ENCODE data around the gene RNF144B.
"Not testable (repeated sequence)": the region's sequence is repeated elsewhere in the genome, so short reads cannot be mapped to it uniquely, and the experiment has no call there.

RNF144B gene

DNA sequence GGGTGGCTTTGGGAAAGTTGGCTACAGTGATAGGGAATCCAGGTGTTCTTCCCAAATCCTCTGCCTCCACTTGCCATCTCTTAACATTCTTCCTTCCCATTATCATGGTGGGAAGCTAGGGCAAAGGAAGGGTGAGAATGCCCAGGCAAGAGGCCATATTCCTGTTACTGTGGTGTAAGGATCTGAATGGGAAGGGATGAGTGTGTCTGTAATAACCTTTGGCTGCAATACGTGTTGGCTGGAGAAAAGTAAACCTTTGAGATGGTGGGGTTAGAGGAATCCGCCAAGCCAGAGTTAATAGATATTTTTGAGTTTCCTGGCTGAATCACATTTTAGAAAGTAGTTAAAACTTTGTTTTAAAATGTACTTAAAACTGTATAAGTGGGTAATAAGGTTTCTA, 45.9 kb downstream of the RNF144B start:
- in situ Hi-C loops (cut with MboI; ENCODE audit: low sequenced_read_pairs), result no loop called here

DNA sequence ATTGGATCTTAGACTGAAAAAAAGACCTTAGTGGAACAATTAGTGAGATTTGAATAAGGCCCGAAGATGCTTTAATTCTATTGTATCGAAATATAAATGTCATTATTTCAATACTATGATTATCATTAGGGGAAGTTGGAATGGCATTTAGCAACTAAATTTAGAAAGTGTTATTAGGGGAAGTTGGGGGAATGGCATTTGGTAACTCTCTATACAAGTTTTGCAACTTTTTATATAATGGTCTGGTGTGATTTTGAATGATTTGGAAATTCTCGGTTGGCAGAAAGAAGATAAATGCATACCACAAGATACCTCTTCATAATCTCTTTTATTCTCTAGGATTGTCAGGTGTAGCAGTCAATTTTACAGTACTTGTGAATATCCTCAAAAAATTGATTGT, 49.2 kb downstream of the RNF144B start:
- in situ Hi-C loops (cut with MboI; ENCODE audit: low sequenced_read_pairs), result no loop called here

- in situ Hi-C loops (cut with MboI; ENCODE audit: low sequenced_read_pairs), result no loop called here
These were observed 52.4 kb downstream of the RNF144B start for GRCh38 chr6:18439581-18439980.

- in situ Hi-C loops (cut with MboI; ENCODE audit: low sequenced_read_pairs), result no loop called here
These were observed 54.3 kb downstream of the RNF144B start for GRCh38 chr6:18441251-18441979.

DNA sequence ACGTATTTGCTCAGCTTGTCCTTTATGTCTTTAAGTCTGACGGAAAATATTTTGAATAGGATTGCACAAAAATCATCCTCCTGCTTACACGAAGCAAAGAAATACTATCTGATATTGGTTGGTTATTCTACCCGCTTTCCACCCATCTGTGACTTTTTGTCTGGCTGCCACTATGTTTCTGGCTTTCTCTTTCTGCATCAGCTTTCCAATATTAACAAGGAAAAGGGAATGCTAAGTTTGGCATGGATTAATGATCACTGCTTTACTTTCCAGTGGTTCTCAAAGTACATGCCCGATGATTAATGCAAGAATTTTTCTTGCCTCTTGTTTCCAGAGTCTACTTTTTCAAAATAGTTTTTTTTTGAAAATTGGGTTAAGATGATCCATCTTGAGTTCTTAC, 57.0 kb downstream of the RNF144B start:
- in situ Hi-C loops (cut with MboI; ENCODE audit: low sequenced_read_pairs), result no loop called here

DNA sequence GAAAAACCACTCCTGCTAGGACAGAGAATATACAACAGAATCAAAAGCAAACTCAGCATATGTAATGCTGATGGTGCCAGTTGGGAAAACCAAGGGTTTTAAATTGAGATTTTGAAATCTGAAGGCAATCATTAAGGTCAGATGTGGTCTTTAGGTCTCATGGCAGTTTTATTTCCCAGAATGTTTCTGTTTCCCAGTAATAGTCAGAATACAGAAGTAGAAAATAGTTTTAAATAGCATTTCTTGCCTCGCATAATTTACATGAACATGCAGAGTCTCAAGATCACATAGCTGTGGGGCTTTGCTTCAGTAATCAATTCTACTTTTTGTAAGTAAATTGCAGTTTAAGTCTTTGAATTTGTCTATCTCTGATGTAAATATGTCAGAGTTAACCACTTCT, 58.1 kb downstream of the RNF144B start:
- in situ Hi-C loops (cut with MboI; ENCODE audit: low sequenced_read_pairs), result no loop called here

- in situ Hi-C loops (cut with MboI; ENCODE audit: low sequenced_read_pairs), result no loop called here
These were observed 59.6 kb downstream of the RNF144B start for GRCh38 chr6:18446771-18447170.

DNA sequence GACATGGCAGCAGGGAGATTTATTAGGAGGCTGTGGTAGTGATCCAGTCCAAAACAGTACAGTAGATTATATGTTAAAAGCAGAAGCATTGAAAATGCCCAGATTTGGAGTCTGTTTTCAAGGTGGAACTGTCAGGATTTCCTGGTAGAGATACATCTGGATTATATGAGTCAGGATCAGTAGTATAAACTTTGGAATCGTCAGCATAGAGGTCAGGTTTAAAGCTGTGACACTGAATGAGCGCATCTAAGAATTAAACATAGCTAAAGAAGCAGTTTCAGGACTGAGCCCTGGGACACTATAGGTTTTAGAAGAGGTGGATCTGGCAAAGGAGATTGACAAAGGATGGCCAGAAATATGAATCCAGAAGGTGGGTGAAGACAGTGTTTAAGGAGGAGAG, 60.4 kb downstream of the RNF144B start:
- in situ Hi-C loops (cut with MboI; ENCODE audit: low sequenced_read_pairs), result no loop called here

DNA sequence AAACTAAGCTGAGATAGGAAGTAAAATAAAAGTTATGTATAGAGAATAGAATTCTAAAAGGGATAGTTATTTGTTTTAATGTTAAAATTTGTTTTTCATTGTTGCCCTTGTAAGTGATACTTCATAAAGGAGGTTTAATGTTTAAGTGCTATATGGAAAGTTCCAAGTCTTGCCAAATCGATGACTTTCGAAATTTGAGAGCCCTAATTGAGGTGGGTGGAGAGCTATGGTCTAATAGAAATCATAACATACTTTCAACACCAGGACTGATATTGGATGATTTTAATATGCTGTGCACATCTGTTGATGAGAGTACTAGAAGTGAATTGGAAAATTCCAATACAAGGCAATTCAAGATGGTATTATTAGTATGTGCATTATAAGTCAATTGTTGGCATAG, 64.6 kb downstream of the RNF144B start:
- in situ Hi-C loops (cut with MboI; ENCODE audit: low sequenced_read_pairs), result no loop called here

GRCh38 chr6:18454446-18454845, 67.3 kb downstream of the RNF144B start:
- in situ Hi-C loops (cut with MboI; ENCODE audit: low sequenced_read_pairs), result no loop called here

DNA sequence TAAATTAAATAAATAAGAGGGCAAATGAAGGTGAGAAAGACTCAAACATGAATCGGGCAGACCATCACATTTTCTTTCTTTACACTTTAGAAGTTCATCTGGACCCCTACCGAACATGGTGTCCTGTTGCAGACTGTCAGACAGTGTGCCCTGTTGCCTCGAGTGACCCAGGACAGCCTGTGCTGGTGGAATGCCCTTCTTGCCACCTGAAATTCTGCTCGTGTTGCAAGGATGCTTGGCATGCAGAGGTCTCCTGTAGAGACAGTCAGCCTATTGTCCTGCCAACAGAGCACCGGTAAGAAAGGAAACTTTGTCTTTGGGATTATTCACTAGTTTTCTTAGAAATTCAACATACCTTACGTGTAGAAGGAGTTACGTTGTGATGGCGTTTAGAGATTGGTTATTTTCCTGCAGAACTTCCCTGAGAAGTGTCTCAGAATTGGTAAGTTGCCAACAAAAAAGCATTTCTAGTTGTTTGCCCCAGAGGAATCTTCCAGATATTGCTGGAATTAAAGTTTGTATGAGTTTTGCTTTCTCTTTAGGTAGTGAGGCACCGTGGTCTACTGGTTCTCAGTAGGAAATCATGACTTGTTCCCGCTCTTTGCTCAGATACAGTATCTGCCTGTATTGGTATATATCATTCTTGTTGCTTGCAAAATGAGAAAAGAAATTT, 70.1 kb downstream of the RNF144B start:
- in situ Hi-C loops (cut with MboI; ENCODE audit: low sequenced_read_pairs), result no loop called here

DNA sequence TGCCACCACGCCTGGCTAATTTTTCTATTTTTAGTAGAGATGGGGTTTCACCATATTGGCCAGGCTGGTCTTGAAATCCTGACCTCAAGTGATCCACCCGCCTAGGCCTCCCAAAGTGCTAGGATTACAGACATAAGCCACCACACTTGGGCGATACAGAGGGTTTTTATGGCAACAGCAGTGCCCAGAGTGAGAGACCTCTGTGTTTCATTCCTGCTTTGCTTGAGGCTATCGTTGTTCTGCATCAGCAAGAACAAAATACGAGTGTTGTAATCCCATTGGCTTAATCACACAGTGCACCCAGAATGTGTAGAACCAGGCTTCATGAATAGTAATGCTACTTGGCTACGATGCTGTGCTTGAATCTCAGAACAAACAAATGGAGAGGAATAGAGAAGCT, 70.9 kb downstream of the RNF144B start:
- in situ Hi-C loops (cut with MboI; ENCODE audit: low sequenced_read_pairs), result not testable (repeated sequence)

DNA sequence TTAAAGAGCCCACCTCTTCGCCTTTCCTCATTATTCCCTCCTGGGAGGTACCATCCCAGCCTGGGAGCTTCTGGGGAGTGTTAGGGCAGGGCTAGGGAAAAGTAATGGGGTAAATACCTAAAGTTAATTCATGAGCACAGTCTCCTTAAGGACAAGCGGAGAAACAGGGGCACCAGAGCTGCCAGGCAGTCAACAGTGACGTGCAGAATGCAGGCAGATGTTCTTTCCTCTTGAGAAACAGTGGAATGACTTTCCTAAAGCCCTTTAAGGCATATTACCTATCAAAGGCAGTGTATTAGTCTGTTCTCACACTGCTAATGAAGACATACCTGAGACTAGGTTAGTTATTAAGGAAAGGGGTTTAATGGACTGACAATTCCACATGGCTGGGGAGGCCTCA, 76.3 kb downstream of the RNF144B start:
- in situ Hi-C loops (cut with MboI; ENCODE audit: low sequenced_read_pairs), result no loop called here

- in situ Hi-C loops (cut with MboI; ENCODE audit: low sequenced_read_pairs), result no loop called here
These were observed 77.0 kb downstream of the RNF144B start for GRCh38 chr6:18464176-18464575.

DNA sequence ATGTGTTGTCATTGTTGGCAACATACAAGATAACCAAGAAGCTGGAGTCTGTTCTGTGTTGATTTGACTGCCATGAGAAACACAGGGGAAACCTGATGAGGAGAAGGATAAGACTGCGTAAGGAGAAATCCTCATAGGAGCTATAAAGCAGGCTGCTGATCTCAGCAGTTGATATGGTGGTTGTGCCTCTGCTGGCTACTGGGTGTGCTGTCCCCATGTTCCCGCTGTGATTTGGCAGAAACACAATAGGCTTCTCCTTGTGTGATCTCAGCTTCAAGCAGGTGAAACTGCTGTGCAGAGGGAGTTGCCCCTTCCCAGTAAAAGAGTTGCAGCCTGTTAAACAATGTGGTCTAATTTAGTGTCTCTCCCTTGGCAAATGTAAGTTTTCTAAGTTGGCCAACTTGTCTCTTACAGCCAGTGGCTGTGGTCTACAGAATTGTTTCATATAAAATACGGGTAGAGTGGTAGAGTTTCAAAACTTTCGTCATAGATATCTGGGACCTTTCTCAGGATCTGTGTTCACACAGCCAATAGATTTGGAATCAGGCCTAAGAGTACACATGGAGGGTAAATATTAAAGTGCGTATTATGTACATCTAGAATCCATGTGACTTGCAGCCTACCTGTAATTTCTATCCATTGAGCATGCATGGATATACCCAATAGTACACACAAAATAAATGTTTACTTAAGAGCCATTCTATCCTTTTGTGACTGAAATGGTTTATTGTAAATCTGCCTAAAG, 78.4 kb downstream of the RNF144B start:
- in situ Hi-C loops (cut with MboI; ENCODE audit: low sequenced_read_pairs), result no loop called here

- in situ Hi-C loops (cut with MboI; ENCODE audit: low sequenced_read_pairs), result no loop called here
These were observed 80.8 kb downstream of the RNF144B start for GRCh38 chr6:18467741-18468502.

DNA sequence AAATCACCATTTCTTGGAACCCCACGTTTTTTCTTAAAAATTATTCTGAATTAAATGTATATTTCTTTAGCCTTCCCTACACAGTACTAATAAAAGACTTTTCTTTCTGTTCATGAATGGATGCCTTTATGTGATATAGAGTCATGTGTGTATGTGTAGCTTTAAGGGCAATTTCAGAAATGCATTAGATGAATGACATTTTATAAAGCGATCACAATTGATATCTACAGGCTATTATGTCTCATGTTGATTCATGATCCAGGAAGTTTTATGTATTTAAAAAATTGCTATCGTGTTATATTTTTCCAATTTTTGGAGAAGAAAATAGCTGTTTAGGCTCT, 81.3 kb downstream of the RNF144B start:
- in situ Hi-C loops (cut with MboI; ENCODE audit: low sequenced_read_pairs), result no loop called here

- in situ Hi-C loops (cut with MboI; ENCODE audit: low sequenced_read_pairs), result no loop called here
These were observed 82.4 kb downstream of the RNF144B start for GRCh38 chr6:18469536-18469935.

DNA sequence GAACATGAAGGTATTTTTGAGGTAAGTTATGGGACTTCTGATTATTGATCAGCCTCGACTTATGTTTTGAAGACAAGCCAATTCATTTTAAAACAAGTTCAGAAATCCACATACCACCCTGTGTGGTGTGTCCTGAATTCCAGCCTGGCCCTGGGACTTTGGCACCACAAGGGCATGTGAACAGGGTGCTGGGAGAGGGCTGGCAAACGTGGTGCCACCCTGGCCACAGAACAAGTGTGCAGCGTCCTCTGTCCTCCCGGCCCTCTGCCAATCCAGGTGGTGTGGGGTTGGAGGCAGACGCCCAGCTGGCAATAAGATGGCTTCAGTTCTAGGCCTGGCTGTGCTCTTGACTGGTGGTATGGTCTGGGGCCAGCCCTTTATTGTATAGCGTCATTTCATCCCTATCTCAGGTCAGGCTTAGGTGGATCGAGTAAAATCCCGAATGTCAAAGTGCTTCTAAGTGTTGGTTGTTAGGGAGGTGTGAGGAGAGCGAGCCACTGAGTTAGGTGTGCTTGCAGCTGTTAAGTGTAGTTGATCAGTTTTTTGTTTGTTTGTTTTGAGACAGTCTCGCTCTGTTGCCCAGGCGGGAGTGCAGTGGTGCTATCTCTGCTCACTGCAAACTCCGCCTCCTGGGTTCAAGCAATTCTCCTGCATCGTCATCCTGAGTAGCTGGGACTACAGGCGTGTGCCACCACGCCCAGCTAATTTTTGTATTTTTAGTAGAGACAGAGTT, 84.2 kb downstream of the RNF144B start:
- in situ Hi-C loops (cut with MboI; ENCODE audit: low sequenced_read_pairs), result no loop called here

DNA sequence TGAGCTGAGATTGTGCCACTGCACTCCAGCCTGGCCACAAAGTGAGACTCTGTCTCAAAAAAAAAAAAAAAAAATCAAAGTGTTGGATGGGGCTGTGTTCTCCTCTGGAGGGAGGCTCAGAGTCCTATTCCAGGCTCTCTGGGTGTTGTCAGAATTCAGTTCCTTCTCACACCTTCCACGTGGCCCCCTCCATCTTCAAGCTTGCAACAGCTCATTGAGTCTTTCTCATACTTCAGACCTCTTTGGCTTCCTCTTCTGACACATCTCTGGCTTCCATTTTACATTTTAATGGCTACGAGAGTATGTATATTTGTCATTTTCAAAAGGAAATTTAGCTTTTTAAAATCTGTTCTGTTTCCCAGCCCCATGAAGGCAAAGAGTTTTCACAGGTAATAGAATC, 85.8 kb downstream of the RNF144B start:
- in situ Hi-C loops (cut with MboI; ENCODE audit: low sequenced_read_pairs), result no loop called here

DNA sequence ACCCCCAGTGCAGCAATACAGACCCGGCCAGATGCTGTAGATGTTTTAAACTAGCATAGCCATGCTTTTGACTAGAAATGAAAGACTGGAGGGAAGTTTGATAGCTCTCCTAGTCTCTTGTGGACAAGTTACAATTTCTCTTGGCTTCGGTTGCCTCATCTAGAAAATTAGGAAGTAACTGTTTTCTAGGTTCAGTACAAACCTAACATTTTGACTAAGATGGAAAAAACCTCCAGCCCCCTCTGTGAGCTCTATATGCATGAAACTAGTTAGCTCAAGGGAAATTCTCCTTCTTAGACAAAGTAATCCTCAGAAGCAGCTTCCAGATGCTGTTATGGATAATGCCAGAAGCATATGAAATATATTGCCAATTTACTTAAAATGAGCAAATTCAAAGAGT, 86.6 kb downstream of the RNF144B start:
- in situ Hi-C loops (cut with MboI; ENCODE audit: low sequenced_read_pairs), result no loop called here

All from HL-60/S4 treated with retinoic acid at 250 ng/mL for 4 days and 3 days (cell line).